Measurements from ENCODE around the gene NME4. TPM values are rescaled to one million over a fixed set of nuclear protein-coding genes. Genes with fewer than 3 reads are reported as not detected.

NME4 gene
- total and polyA plus RNA-seq, 2 donors (not counting 1 experiment from before 2014, with no cell fraction given): 71.7 to 121 TPM

GRCh38 chr16:373020-373598, 23.9 kb upstream of the NME4 start:
- no peak for DNase-seq (ENCODE audit: low read depth in 2 of 2)
- Histone ChIP-seq H4K20me1 (ENCODE audit: control insufficient read depth, extremely low read depth, insufficient read depth, low read length) (no peaks in the 10 kb centered on the region), H3K27ac (ENCODE audit: insufficient read depth, low read length) (no peak overlapping the region), H3K27me3 (ENCODE audit: control insufficient read depth, insufficient read depth, low read length) (no peaks in the 10 kb centered on the region), H2AFZ (ENCODE audit: low read length) (no peak overlapping the region), H3K4me1 (ENCODE audit: control insufficient read depth, extremely low read depth, insufficient read depth, low read length) (peaks cover 2% of the 10 kb centered on the region), H3K9ac (ENCODE audit: insufficient read depth, low read length) (no peak overlapping the region), H3K4me2 (ENCODE audit: extremely low read depth, insufficient read depth, low read length) (no peak overlapping the region), H3K79me2 (ENCODE audit: control insufficient read depth, insufficient read depth, low read length) (peaks cover 2% of the 10 kb centered on the region), H3K4me3 (replicated peaks in 1 of 4; ENCODE audit: control extremely low read depth in 1 of 4, insufficient read depth in 1 of 4, low read depth in 3 of 4, low read length in 4 of 4) (no peak overlapping the region), H3K36me3 (ENCODE audit: control insufficient read depth, insufficient read depth, low read length) (peaks cover 39% of the 10 kb centered on the region), H3K9me3 (ENCODE audit: control insufficient read depth, insufficient read depth, low read depth, low read length) (no peaks in the 10 kb centered on the region)
- TF ChIP-seq CTCF (conservative IDR thresholded peaks at IDR 0.05 in 1 of 2, IDR thresholded peaks at IDR 0.05 in 1 of 2; ENCODE audit: low read depth in 1 of 2, low read length in 2 of 2): no peak
- no peak for TF ChIP-seq EZH2 (IDR thresholded peaks at IDR 0.05; ENCODE audit: low read length, missing control alignments)

- Histone ChIP-seq H3K4me1 (ENCODE audit: control insufficient read depth, extremely low read depth, insufficient read depth, low read length) (peaks cover 2% of the 10 kb centered on the region), H4K20me1 (ENCODE audit: control insufficient read depth, extremely low read depth, insufficient read depth, low read length) (no peaks in the 10 kb centered on the region), H2AFZ (ENCODE audit: low read length) (no peak overlapping the region), H3K4me2 (ENCODE audit: extremely low read depth, insufficient read depth, low read length) (no peak overlapping the region), H3K27ac (ENCODE audit: insufficient read depth, low read length) (no peak overlapping the region), H3K79me2 (ENCODE audit: control insufficient read depth, insufficient read depth, low read length) (peaks cover 4% of the 10 kb centered on the region), H3K9me3 (ENCODE audit: control insufficient read depth, insufficient read depth, low read depth, low read length) (no peaks in the 10 kb centered on the region), H3K36me3 (ENCODE audit: control insufficient read depth, insufficient read depth, low read length) (peaks cover 34% of the 10 kb centered on the region), H3K27me3 (ENCODE audit: control insufficient read depth, insufficient read depth, low read length) (no peaks in the 10 kb centered on the region), H3K4me3 (replicated peaks in 1 of 4; ENCODE audit: control extremely low read depth in 1 of 4, insufficient read depth in 1 of 4, low read depth in 3 of 4, low read length in 4 of 4) (no peak overlapping the region), H3K9ac (ENCODE audit: insufficient read depth, low read length) (no peak overlapping the region)
- DNase-seq (ENCODE audit: low read depth in 2 of 2): no peak
- TF ChIP-seq CTCF (conservative IDR thresholded peaks at IDR 0.05 in 1 of 2, IDR thresholded peaks at IDR 0.05 in 1 of 2; ENCODE audit: low read depth in 1 of 2, low read length in 2 of 2) (no peak), EZH2 (IDR thresholded peaks at IDR 0.05; ENCODE audit: low read length, missing control alignments) (no peak)
Measured at GRCh38 chr16:373848-374615, 23.0 kb upstream of the NME4 start.

GRCh38 chr16:374616-374926, 22.4 kb upstream of the NME4 start:
- no peak overlapping the region for H3K9ac ChIP-seq (ENCODE audit: insufficient read depth, low read length)
- no peak overlapping the region for H3K4me3 ChIP-seq (replicated peaks in 1 of 4; ENCODE audit: control extremely low read depth in 1 of 4, insufficient read depth in 1 of 4, low read depth in 3 of 4, low read length in 4 of 4)
- peaks cover under 1% of the 10 kb centered on the region for H3K4me1 ChIP-seq (ENCODE audit: control insufficient read depth, extremely low read depth, insufficient read depth, low read length)
- H2AFZ ChIP-seq (ENCODE audit: low read length): no peak overlapping the region
- H3K27ac ChIP-seq (ENCODE audit: insufficient read depth, low read length): no peak overlapping the region
- TF ChIP-seq EZH2 (IDR thresholded peaks at IDR 0.05; ENCODE audit: low read length, missing control alignments) (no peak), CTCF (conservative IDR thresholded peaks at IDR 0.05 in 1 of 2, IDR thresholded peaks at IDR 0.05 in 1 of 2; ENCODE audit: low read depth in 1 of 2, low read length in 2 of 2) (no peak)
- no peaks in the 10 kb centered on the region for H3K9me3 ChIP-seq (ENCODE audit: control insufficient read depth, insufficient read depth, low read depth, low read length)
- no peaks in the 10 kb centered on the region for H4K20me1 ChIP-seq (ENCODE audit: control insufficient read depth, extremely low read depth, insufficient read depth, low read length)
- DNase-seq (ENCODE audit: low read depth in 2 of 2): no peak
- peaks cover 8% of the 10 kb centered on the region for H3K79me2 ChIP-seq (ENCODE audit: control insufficient read depth, insufficient read depth, low read length)
- no peak overlapping the region for H3K4me2 ChIP-seq (ENCODE audit: extremely low read depth, insufficient read depth, low read length)
- peaks cover 32% of the 10 kb centered on the region for H3K36me3 ChIP-seq (ENCODE audit: control insufficient read depth, insufficient read depth, low read length)
- no peaks in the 10 kb centered on the region for H3K27me3 ChIP-seq (ENCODE audit: control insufficient read depth, insufficient read depth, low read length)
